CD14-positive monocyte (primary cell): ENCODE results near the gene PER1. TPM values are rescaled to one million over a fixed set of nuclear protein-coding genes. Genes with fewer than 3 reads are reported as not detected.

Experiments used
- DNase-seq, 3 donors: peaks; one replicate each; pipeline ENCODE4 v3.0.0-alpha.2; 2011 to 2022
- H2AFZ ChIP-seq: 2 replicates; pipeline ENCODE4 v1.6.0; 2012; ENCODE audit warnings: mild to moderate bottlenecking, low read depth, low read length, inconsistent platforms; ENCODE audit not compliant: insufficient read depth, poor library complexity, severe bottlenecking
- H3K27ac ChIP-seq, 2 donors: 1 replicate in 1 of 2; 2 replicates in 1 of 2; pipeline ENCODE4 v1.5.1; 2012 to 2013; ENCODE audit warnings: low read length in 2 of 2, control low read depth in 1 of 2, inconsistent platforms in 1 of 2, low read depth in 1 of 2, mild to moderate bottlenecking in 1 of 2
- H3K27me3 ChIP-seq, 2 donors: one replicate each; pipeline versions ENCODE4 v1.6.0 to v1.6.1; 2011 to 2013; ENCODE audit warnings: low read length in 2 of 2; ENCODE audit not compliant: control insufficient read depth in 2 of 2, insufficient read depth in 2 of 2
- H3K36me3 ChIP-seq, 2 donors: replicated peaks in 1 of 2; 1 replicate in 1 of 2; 2 replicates in 1 of 2; pipeline versions ENCODE4 v1.5.1 to v1.6.1; 2012 to 2013; ENCODE audit warnings: low read length in 2 of 2, control low read depth in 1 of 2, inconsistent platforms in 1 of 2, mild to moderate bottlenecking in 1 of 2; ENCODE audit not compliant: insufficient read depth in 2 of 2, control insufficient read depth in 1 of 2
- H3K4me1 ChIP-seq, 2 donors: 1 replicate in 1 of 2; 2 replicates in 1 of 2; pipeline versions ENCODE4 v1.5.1 to v1.6.1; 2012 to 2013; ENCODE audit warnings: low read length in 2 of 2, control low read depth in 1 of 2, inconsistent platforms in 1 of 2, mild to moderate bottlenecking in 1 of 2, moderate library complexity in 1 of 2; ENCODE audit not compliant: insufficient read depth in 2 of 2, control insufficient read depth in 1 of 2
- H3K4me2 ChIP-seq: replicated peaks from 2 replicates; pipeline ENCODE3; 2012; ENCODE audit warnings: low read length, moderate library complexity, mild to moderate bottlenecking; ENCODE audit not compliant: poor library complexity, severe bottlenecking; ENCODE audit errors: extremely low read depth
- H3K4me3 ChIP-seq, 3 experiments: fragments of 200-600 bp in 1 of 3; sonication (generic) in 1 of 3; replicated peaks in 1 of 3; 1 replicate in 2 of 3; 2 replicates in 1 of 3; pipeline ENCODE4 v1.5.1; 2011 to 2013; ENCODE audit warnings: low read length in 3 of 3, mild to moderate bottlenecking in 3 of 3, control low read depth in 2 of 3, low read depth in 2 of 3, inconsistent platforms in 1 of 3, moderate library complexity in 1 of 3
- H3K79me2 ChIP-seq: 2 replicates; pipeline ENCODE4 v1.6.0; 2012; ENCODE audit warnings: mild to moderate bottlenecking, control low read depth, inconsistent platforms, low read length, moderate library complexity; ENCODE audit not compliant: insufficient read depth
- H3K9ac ChIP-seq: 2 replicates; pipeline ENCODE4 v1.6.0; 2017; ENCODE audit warnings: low read length, mild to moderate bottlenecking; ENCODE audit not compliant: insufficient read depth, poor library complexity, severe bottlenecking
- H3K9me3 ChIP-seq, 2 donors: replicated peaks in 1 of 2; 1 replicate in 1 of 2; 2 replicates in 1 of 2; pipeline versions ENCODE4 v1.5.1 to v1.6.1; 2012 to 2013; ENCODE audit warnings: low read length in 2 of 2, control low read depth in 1 of 2; ENCODE audit not compliant: control insufficient read depth in 1 of 2, insufficient read depth in 1 of 2
- H4K20me1 ChIP-seq: 2 replicates; pipeline ENCODE4 v1.6.0; 2012; ENCODE audit warnings: mild to moderate bottlenecking, low read length, control low read depth, moderate library complexity; ENCODE audit not compliant: insufficient read depth
- H3K27ac Mint-ChIP-seq, 7 donors: one replicate each; pipeline ENCODE4 v1.8.0; 2020; ENCODE audit warnings: mild to moderate bottlenecking in 7 of 7, mixed read lengths in 7 of 7, moderate library complexity in 6 of 7, inconsistent platforms in 2 of 7
- H3K27me3 Mint-ChIP-seq, 3 donors: one replicate each; pipeline ENCODE4 v1.8.0; 2021 to 2022; ENCODE audit warnings: low read depth in 3 of 3, mild to moderate bottlenecking in 3 of 3, mixed read lengths in 3 of 3, moderate library complexity in 3 of 3, inconsistent platforms in 1 of 3
- H3K36me3 Mint-ChIP-seq, 2 donors: one replicate each; pipeline ENCODE4 v1.8.0; 2020; ENCODE audit warnings: mixed read lengths in 2 of 2, inconsistent platforms in 1 of 2, mild to moderate bottlenecking in 1 of 2
- H3K4me1 Mint-ChIP-seq: one replicate; pipeline ENCODE4 v1.8.0; 2020; ENCODE audit warnings: mild to moderate bottlenecking, mixed read lengths
- H3K4me3 Mint-ChIP-seq, 2 donors: one replicate each; pipeline ENCODE4 v1.8.0; 2020; ENCODE audit warnings: mild to moderate bottlenecking in 2 of 2, mixed read lengths in 2 of 2, moderate library complexity in 1 of 2
- H3K9me3 Mint-ChIP-seq, 7 donors: one replicate each; pipeline ENCODE4 v1.8.0; 2020 to 2022; ENCODE audit warnings: mixed read lengths in 7 of 7, mild to moderate bottlenecking in 6 of 7, moderate library complexity in 6 of 7, inconsistent platforms in 2 of 7
- WGBS: methylation state at CpG from one replicate; pipeline ENCODE4 v1.1.5; 2013; ENCODE audit warnings: missing lambda C conversion rate; ENCODE audit not compliant: insufficient coverage; 5-methylcytosine and 5-hydroxymethylcytosine counted together
- intact Hi-C, 2 donors: fragments of 100-400 bp; cut with micrococcal nuclease; formaldehyde crosslinking; loops; one replicate each; pipeline versions ENCODE4 v1.15.0 to v1.15.1; 2023
- polyA plus RNA-seq, 3 donors: library from polyadenylated mRNA; depleted of rRNA in 1 of 3; unstranded in 2 of 3; stranded (reverse) in 1 of 3; fragments of 300-500 nt in 2 of 3; fragments of >200 nt in 1 of 3; fragmentation: Illumina TruSeq in 2 of 3; gene quantifications; 1 replicate in 2 of 3; 2 replicates in 1 of 3; pipeline ENCODE4 v1.2.3, GENCODE V29; 2012 to 2021
- TF ChIP-seq, protein P1 (sequence below): fragments of 200-600 bp; IDR thresholded peaks from one replicate; pipeline ENCODE4 v1.8.0; 2022; ENCODE audit warnings: antibody characterized with exemption, mild to moderate bottlenecking

The PER1 gene
- polyA plus RNA-seq, 3 donors: 5.6 to 457 (median 9.6) TPM

DNA sequence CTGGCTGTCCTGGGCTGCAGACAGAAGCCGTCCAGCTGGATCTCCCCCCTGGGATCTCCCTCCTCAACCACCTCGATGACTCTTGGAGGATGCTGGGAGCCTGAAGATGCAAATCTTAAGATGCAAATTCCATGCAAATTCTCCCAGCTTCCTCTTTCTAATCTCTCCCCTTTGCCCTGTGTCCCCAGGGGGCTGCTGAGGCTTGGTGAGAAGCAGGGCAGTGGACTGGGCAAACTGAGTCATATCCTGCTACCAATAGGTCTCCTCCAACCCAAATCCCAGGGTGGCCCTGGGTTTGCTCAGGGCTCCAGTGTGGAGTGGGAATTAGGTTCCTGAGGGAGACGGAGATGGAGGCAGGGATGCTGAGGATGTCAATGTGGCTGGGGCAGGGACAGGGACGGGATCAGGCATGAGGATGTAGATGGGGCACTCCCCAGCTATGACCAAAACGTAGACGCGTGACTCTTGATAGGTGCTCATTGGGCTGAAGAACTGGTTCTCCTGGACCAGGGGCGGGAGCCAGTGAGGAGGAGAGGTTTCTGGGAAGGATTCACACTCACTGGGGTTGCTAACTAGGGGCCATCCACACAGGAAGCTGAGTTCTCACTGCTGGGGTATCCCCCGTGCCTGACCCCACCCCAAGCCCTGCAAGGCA lies 61.0 kb downstream of the PER1 start:
- Histone ChIP-seq H3K9me3 (no peaks in the 10 kb centered on the region), H2AFZ (no peak overlapping the region), H3K27ac (no peak overlapping the region), H3K36me3 (no peaks in the 10 kb centered on the region), H4K20me1 (no peaks in the 10 kb centered on the region), H3K4me1 (peaks cover 0 to 7% of the 10 kb centered on the region in 2 donors), H3K4me3 (no peak overlapping the region), H3K27me3 (peaks cover 0 to 10% of the 10 kb centered on the region in 2 donors), H3K79me2 (no peaks in the 10 kb centered on the region), H3K9ac (no peak overlapping the region), H3K4me2 (no peak overlapping the region)
- no peaks in the 10 kb centered on the region for H3K36me3 Mint-ChIP-seq
- TF ChIP-seq, protein P1, sequence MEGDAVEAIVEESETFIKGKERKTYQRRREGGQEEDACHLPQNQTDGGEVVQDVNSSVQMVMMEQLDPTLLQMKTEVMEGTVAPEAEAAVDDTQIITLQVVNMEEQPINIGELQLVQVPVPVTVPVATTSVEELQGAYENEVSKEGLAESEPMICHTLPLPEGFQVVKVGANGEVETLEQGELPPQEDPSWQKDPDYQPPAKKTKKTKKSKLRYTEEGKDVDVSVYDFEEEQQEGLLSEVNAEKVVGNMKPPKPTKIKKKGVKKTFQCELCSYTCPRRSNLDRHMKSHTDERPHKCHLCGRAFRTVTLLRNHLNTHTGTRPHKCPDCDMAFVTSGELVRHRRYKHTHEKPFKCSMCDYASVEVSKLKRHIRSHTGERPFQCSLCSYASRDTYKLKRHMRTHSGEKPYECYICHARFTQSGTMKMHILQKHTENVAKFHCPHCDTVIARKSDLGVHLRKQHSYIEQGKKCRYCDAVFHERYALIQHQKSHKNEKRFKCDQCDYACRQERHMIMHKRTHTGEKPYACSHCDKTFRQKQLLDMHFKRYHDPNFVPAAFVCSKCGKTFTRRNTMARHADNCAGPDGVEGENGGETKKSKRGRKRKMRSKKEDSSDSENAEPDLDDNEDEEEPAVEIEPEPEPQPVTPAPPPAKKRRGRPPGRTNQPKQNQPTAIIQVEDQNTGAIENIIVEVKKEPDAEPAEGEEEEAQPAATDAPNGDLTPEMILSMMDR: no peak
- peaks cover 25 to 58% (median 34%) of the 10 kb centered on the region in 3 donors for H3K27me3 Mint-ChIP-seq
- WGBS: 74% methylated on average over 5 of the region's 9 CpGs
- intact Hi-C loops: loop anchor here in 1 of 2 donors (10.0 kb wide), 1 partner anchor 654 kb away; the partner anchor contains the start of gene CCDC42
- DNase-seq: peak in 2 of 3 donors; percentile 17 to 63
- H3K9me3 Mint-ChIP-seq: peaks cover 0 to 4% (median 0%) of the 10 kb centered on the region in 7 donors
- H3K4me3 Mint-ChIP-seq: peak overlapping the region in 1 of 2 donors; percentile 37
- no peak overlapping the region for H3K27ac Mint-ChIP-seq
- H3K4me1 Mint-ChIP-seq: peaks cover 9% of the 10 kb centered on the region

Other genes with a start within 250 kb of the PER1 start
- gene RNF227, start 236.1 kb downstream of the PER1 start, polyA plus RNA-seq: 1 to 10 TPM in 2 of 3 donors, under 1 TPM in 1; 0.59 to 6.7 (median 1.3) TPM
- gene KCNAB3, start 222.5 kb downstream of the PER1 start, polyA plus RNA-seq: 10 to 100 TPM in 1 of 3 donors, not detected in 2; 11.7 TPM
- 100 to 1,000 TPM; 172 to 266 (median 224) TPM for gene TRAPPC1, start 220.5 kb downstream of the PER1 start, polyA plus RNA-seq
- gene CNTROB, start 220.2 kb downstream of the PER1 start, polyA plus RNA-seq: 10 to 100 TPM in 1 of 3 donors, 1 to 10 TPM in 2; 4.7 to 22.8 (median 6.5) TPM
- gene GUCY2D, start 149.8 kb downstream of the PER1 start, polyA plus RNA-seq: under 1 TPM in 2 of 3 donors, not detected in 1; 0.04 to 0.46 TPM
- 1 to 10 TPM; 1.7 to 2.8 (median 2.0) TPM for gene ALOX15B, start 113.3 kb downstream of the PER1 start, polyA plus RNA-seq
- not detected for gene ALOX12B, start 64.7 kb downstream of the PER1 start, polyA plus RNA-seq
- gene ALOXE3, start 33.9 kb downstream of the PER1 start, polyA plus RNA-seq: not detected
- not detected for gene HES7, start 28.3 kb downstream of the PER1 start, polyA plus RNA-seq
- 100 to 1,000 TPM in 1 of 3 donors, 10 to 100 TPM in 2; 10.2 to 139 (median 14.5) TPM for gene VAMP2, start 10.5 kb upstream of the PER1 start, polyA plus RNA-seq
- gene TMEM107, start 24.0 kb upstream of the PER1 start, polyA plus RNA-seq: 10 to 100 TPM; 20.5 to 37.4 (median 31.4) TPM
- gene BORCS6, start 37.8 kb upstream of the PER1 start, polyA plus RNA-seq: 10 to 100 TPM in 2 of 3 donors, 1 to 10 TPM in 1; 5.4 to 14.1 (median 13.9) TPM
- 1 to 10 TPM in 1 of 3 donors, under 1 TPM in 2; 0.38 to 4.2 (median 0.79) TPM for gene AURKB, start 58.2 kb upstream of the PER1 start, polyA plus RNA-seq
- gene CTC1, start 95.7 kb upstream of the PER1 start, polyA plus RNA-seq: 10 to 100 TPM in 1 of 3 donors, 1 to 10 TPM in 2; 2.2 to 49.1 (median 4.1) TPM
- gene PFAS, start 96.9 kb upstream of the PER1 start, polyA plus RNA-seq: 10 to 100 TPM in 1 of 3 donors, 1 to 10 TPM in 2; 4.1 to 12.8 (median 4.4) TPM
- gene RANGRF, start 136.3 kb upstream of the PER1 start, polyA plus RNA-seq: 10 to 100 TPM; 27.3 to 34.3 (median 31.7) TPM
- gene SLC25A35, start 143.0 kb upstream of the PER1 start, polyA plus RNA-seq: 10 to 100 TPM in 1 of 3 donors, 1 to 10 TPM in 1, under 1 TPM in 1; 0.96 to 10.9 (median 3.8) TPM
- gene ARHGEF15, start 157.8 kb upstream of the PER1 start, polyA plus RNA-seq: not detected
- not detected for gene ODF4, start 187.4 kb upstream of the PER1 start, polyA plus RNA-seq
- 1,000 to 10,000 TPM in 1 of 3 donors, 100 to 1,000 TPM in 2; 859 to 4,469 (median 884) TPM for gene RPL26, start 230.8 kb upstream of the PER1 start, polyA plus RNA-seq
- gene RNF222, start 245.4 kb upstream of the PER1 start, polyA plus RNA-seq: not detected